Measurements from ENCODE around the gene ACTG1.
A peak's percentile ranks its signal among the peaks of the same experiment; 100 is the strongest.

Gene ACTG1

DNA sequence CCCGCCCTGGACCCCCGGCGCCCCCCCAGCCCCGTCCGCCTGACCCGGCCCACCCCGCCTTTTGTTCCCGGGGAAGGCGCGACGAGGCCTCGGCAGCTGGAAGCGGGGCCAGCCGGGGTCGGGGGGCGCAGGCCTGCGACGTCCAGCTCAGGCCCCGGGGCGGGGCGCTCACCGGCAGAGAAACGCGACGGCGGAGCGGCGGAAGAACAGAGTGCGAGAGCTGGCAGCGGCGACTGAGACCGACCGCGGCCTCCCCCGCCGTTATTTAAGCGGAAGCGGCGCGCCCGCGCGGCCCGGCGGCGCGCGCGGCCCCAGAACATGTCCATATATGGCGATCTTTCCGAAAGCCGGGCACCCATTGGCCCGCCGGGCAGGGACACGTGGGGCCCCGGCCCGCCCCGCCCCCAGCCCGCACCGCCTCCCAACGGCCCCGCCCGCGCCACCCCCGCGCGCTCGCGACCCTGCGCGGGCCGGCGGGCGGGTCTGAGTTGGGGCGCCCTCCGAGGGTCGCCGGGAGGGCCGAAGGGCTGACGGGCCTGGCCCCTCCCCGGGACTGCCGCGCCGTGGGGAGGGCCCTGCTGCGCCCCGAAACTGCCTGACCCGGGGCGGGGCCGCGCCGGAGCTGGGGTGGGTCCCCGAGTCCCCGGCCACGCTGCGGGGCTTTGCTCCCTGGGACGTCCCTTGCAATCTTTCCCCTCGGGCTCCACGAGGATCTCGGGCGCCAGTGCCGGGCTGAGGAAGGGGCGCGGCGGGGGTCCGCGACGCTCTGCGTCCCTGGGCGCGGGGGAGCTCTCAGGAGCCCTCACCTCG, at the start of gene ACTG1:
ACTG1 (minus strand) TSS at position 238 of the 810 bp plus-strand sequence. CDS start 445 bp downstream, outside the sequence.
- peak; percentile 89 for DNase-seq (ENCODE audit: low read depth)

DNA sequence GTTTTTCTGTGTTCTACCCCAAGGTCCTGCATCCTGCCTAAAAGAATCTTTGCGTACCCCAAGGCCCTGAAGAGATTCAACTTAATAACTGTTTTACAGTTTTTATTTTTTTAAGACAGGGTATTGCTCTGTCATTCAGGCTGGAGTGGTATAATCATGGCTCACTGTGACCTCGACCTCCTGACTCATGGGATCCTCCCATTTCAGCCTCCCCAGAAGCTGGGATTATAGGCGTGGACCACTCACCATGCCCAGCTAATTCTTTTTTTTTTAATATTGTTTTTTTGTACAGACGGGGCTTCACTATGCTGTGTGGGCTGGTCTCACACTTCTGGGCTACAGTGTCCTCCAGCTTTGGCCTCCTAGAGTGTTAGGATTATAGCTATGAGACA, 48.9 kb upstream of the ACTG1 start:
- DNase-seq (ENCODE audit: low read depth), result no peak

DNA sequence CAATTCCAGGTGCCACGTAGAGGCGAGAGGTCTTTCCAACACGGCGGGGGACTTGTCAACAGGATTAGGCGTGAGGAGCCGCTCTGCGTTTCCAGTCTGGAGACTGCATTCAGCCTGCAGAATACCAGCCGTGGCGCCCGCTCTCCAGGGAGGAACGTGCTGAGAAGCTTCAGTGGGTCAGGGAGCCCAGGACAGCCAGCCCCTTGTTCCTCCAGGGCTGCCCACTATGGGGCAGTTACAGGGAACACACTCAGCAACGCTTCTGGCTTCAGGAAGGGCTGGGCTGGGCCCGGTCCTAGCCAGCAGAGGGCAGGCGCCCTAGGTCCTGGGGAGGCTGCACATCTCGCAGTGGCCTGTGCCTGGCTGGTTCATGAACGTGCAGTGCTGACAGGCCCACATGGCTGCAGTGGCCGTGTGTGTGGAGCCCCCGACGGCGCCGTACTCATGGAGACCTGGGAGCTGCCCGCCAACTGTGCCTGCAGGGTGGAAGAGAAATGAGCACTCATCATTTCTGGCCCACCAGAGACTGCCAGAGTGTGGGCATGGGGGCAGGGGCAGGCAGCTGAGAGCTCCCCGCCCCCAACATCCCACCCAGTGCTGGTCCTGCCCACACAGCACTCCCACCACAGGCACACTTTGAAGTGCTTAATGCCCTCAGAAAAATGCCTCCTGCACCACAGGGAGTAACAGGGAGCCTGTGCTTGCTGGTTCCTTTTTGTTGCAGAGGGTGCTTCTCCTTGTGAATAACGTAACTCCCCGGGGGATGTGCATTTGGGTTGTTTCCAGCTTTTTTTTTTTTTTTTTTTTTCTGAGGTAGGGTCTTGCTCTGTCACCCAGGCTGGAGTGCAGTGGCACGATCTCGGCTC, 46.6 kb upstream of the ACTG1 start:
- no peak for DNase-seq (ENCODE audit: low read depth)

DNA sequence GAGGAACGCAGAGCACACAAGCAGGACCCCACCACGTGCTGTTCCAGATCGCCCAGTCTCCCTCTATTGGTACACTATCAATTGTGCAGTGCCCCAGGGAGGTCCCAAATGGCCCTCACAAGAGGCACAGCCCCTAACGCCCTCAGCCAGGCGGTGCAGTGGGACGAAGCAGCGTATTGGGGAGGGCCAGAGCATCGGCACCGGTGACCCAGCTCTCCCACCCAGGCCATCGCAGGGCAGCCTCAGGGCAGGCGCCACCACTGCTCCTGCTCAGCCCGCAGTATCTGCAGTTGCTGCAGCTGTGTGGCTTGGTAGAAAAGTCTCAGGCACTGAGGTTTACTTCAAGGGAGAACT, 45.5 kb upstream of the ACTG1 start:
- DNase-seq (ENCODE audit: low read depth), result no peak

DNA sequence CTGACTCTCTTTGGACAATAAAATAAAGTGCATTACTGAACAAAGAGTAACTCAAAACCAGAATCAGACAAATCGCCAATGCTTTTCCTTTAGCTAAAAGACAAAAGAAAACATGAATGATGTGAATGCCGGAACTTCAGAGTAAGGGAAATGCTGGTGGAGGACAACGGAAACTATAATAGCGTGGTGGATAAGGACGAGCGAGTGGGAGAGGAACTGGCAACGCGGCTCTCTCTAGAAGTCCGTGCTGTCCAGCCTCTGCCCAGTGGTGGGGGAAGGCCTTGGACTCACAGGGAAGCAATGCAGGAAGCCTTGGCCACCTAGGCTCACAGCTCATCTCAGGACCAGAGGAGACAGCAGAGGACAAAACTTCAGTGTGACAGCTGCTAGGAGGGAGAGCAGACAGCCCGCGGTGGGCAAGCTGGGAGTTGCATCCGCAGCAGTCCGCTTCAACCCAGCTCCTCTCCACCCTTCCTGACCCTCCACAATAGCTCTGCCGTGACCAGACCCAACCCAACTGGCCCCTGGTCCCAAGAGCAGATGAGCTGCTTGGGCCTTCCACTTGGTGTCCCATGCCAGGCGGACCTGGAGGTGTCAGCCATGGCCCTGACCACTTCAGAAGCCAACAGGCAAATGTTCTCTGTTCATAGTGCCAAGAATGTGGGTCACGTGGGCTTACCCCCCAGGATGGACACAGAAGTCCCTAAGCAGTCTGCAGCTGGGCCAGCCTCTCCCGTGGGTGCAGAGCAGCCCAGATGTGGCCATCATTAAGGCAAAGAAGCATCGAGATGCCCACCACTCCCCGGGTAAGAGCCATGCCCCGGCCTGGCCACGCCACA, 44.9 kb upstream of the ACTG1 start:
- DNase-seq (ENCODE audit: low read depth), result no peak

DNA sequence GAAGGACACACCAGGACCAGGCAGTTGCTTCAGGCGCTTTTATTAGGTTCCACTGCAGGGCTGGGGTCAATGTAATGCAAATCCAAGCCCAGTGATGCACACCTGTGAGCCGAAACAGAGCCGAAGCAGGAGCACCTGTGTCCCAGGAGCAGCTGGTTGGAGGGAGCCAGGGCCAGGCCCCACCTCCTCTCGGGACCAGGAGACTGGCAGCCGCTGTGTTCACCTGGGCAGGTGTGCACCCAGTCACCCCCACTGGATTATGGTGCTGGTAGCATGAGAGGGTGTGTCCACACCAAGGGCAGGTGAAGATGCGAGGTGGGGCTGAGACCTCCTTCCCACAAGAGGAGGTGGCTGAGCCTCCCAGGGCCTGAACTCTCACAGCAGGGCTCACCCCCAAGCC, 44.3 kb upstream of the ACTG1 start:
- no peak for DNase-seq (ENCODE audit: low read depth)

DNA sequence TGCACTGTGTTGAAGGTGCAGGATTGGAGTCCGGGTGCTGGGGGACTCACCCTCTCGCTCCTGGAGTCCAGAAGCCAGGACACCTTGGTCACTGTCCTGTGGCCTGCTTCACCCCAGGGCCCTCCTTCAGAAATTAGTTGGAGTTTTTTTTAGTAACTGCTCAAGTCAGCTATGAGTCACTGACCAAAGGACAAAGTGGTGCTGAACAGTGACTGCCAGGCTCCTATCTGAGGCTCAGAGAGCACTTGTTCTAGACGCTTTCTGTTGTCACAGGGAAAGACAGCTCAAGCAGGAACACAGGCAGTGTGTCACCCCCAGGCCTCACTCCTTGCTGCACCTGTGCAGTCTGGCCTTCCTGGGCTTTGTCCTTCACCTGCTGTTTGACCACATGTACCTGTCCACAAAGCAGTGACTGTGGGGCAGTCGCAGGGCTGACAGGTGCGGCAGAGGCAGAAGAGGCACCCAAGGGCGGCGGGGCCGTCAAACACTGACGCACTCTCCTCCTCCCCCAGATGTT, 43.6 kb upstream of the ACTG1 start:
- no peak for DNase-seq (ENCODE audit: low read depth)

DNA sequence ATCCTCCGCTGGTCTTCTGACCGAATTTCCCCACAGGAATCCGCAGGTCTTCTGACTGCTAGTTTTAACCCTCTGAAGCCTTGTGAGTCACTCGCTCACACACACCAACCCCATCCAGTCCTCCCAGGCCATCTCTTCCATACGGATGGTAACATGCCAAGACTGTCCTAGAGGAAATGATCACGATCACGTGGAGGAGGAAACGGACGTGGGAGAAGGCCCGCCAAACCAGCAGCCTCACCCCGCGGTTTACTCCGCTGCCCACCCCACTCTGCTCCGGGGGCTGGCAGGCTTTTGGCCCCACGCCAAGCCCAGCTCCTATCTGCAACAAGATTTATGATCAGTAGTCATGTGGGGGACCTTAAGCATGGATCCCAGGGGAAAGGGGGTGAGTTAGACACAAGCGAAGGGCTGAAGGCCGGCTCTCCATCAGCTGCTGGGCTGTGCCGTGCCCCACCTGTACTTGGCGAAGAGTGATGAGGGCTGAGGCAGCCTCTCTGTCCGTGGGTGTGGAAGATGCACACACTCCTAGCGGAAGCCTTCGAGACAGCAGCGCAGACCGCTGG, 41.1 kb upstream of the ACTG1 start:
- DNase-seq (ENCODE audit: low read depth), result no peak

DNA sequence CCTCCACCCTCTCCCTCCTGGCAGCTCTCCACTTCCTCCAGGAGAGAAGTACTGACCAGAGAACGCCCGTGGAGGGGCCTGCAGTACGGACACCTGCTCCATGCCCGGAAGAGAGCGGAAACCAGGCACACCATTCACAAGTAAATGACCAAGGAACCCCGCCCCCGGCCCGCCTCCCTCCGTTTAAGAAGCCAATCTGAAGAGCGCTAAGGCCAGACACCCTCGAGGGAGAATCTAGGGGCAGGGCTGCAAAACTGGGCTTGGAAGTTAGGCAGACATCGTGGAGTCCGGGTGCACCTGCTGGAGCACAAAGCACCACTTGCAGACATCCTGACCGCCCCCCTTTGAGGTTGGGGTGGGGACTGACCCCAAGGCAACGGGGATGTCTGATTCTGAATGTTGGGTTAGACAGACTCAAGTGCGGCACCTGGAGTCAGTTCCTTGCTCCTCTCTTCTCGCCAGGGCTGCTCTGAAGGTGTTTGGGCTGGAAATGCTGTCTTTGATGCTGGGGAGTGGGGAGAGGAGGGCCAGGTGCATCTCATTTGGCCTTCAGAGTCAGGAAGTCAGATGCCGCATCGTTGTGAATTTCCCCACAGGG, 40.5 kb upstream of the ACTG1 start:
- peak; percentile 64 for DNase-seq (ENCODE audit: low read depth)

DNA sequence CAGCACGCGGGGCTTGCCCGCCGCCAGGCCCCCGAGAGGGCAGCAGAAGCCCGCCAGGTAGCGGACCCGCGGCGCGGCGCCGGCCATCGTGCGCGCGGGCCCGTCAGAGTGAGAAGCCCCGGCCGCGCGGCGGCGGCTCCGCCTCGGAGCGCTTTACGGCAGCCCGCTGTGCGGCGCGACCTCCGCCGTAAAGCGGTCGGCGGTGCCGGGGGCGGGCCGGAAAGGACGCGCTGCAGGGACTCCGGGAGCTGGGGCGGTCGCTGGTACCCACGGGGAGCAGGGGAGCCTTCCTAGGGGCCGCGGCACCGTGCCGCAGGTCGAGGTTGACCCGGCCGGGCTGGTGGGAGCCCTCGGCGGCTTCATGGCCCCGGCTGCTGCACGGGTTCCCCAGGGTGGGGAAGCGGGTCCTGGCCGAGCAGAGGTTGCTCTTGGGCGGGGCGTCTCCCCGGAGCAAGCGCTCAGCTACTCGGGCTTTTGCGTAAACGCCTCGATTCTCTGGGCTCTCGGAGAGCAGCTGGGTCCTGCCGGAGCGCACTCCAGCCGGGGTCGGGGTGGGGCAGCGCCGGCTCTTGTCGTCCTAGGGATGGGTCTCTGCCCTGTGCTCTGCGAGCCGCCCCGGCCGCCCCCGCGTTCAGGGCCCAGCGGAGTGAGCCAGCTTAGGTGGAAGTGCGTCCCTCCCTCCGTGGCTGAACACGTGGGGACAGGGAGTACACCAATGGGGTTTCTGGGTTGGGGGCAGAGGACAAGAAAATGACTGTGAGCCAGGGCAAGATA, 39.8 kb upstream of the ACTG1 start, which contains the start of gene FAAP100:
FAAP100 (minus strand) TSS at position 110 of the 774 bp plus-strand sequence; CDS start at position 87, 23 bp downstream.
- peak; percentile 67 for DNase-seq (ENCODE audit: low read depth)

DNA sequence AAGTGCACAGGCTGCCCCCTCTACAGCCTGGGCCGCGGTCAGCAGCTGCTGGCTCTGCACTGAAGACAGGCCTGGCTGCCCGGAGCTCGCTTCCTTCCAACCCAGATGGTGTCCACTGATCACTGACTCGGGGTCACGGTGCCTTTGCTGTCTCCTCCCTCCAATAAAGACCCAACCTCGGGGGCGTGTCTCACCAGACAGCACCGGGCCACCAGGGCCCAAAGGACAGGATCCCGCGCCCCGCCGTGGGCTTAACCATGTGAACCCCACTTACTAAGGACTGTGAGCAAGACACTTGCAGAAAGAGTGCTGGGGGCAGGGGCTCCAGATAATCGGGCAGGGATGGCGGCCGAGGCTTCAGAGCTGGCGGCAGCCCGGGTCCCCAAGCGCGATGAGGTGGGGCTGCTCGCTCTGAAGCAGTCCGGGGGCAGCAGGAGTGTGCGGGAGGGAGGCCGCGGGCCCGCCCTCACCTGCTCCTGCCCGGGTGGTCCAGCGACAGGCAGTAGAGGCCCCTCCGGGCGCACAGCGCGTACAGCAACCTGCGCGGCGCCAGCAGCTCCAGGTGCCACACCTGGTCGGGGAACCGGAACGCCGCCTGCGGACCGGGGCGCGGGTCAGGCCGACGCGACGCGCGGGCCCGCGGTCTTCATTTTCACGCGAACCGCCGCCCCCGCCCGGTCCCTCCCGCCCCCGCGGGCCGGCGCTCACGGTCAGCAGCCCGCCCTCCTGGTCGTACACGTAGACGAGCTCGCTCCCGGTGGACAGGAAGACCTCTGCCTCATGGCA, 39.1 kb upstream of the ACTG1 start:
- DNase-seq (ENCODE audit: low read depth), result no peak

DNA sequence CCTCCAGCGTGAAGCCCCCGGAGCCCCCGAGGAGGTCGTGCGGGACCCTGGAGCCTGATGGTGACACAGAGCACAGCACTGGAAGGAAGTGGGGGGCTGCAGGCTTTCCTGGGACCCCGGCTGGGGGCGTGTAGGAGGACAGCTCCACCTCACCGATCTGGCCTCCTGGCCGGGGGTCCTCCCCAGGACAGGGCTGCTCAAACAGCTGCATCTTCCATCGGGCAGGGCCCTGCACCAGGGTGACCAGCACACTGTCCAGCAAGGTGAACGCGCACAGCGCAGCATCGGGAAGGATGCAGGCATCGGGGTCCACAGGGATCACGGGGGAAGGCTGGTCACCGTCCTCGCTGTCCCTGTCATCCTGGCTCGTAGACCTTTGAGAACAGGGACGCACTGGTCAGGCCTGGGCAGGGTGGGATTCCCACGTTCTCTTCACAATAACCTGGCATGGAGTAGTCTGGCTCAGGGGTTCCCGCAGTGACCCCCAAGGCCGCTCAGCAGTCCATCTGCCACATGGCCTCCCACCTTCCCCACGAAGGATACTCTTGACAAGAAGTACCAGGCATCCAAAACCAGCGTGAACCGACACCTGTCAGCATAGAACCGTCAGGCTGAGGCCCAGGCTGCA, 38.3 kb upstream of the ACTG1 start:
- no peak for DNase-seq (ENCODE audit: low read depth)

DNA sequence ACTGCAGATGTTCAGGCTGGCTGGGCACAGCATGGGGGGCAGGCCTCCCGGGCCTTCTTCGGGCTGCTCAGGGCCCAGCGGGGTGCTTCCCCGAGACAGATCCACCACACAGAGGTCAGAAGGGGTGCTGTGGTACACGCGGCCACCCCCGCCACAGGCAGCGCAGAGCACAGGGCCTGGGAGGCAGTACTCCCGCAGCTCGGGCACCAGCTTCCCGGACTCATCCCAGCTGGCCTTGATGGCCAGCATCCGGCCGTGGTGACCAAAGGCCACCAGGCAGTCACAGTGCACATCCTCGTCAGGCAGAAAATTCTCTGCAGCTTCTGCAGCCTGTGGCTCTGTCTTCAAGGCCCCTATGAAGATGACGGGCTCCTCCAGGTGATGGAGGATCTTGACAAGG, 37.7 kb upstream of the ACTG1 start:
- no peak for DNase-seq (ENCODE audit: low read depth)

DNA sequence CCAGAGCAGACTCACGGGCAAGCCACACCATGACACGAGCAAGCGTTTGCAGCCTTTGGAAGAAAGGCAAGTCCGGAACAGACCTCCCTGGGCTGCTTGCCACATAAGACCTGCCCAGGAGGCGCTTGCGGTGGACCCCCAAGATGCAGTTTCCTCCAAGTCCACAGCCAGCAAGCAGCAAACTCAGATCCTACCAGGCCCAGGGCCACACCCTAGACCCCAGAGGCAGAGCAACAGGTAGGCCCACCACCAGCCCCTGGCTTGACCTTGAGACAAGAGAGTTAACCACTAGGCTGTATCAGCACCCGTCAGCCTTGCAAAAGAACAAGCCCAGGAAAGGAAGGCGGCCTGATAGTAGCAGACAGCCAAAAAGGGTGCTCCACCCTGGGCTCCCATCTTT, 37.2 kb upstream of the ACTG1 start:
- DNase-seq (ENCODE audit: low read depth), result no peak

DNA sequence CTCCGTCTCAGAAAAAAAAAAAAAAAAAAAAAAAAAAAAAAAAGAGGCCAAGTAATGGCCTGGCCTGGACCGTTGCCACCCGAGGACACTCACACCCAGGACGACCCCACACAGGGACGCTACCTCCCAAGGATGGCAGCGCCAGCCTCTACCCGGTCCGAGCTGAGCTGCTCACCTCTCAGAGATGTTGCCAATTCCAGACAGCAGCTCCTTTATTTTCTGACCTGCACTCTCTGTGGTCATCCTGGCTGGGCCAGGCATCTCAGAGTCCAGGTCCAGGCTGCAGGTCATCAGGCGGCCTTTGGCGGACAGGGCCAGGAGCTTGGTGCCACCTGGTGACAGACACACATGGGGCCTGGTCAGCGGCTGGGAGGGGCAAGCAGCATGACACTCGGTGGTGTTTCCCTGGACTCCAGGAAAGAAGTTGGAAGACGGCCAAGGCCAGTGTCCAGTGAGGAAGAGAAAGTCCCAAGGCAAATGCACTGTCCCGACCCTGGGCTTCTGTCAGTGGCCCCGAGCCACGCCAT, 36.5 kb upstream of the ACTG1 start:
- no peak for DNase-seq (ENCODE audit: low read depth)

DNA sequence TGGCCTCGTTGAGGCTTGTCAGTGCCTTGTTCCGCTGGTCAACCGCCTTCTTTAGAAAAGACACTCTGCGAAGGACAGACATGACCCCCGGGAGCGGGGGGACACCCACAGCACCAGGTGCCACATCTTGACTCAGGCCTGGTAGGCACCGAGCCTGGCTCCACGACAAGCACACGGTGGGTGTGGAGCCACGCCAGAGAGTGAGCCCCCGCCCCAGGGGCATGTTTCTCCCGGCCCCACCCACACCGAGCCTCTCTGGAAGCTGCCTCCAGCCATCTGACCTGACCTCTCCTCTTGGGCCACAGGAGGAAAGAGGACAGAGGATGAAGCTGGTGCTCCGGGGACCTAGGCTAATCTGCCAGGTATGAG, 35.0 kb upstream of the ACTG1 start:
- DNase-seq (ENCODE audit: low read depth), result no peak

DNA sequence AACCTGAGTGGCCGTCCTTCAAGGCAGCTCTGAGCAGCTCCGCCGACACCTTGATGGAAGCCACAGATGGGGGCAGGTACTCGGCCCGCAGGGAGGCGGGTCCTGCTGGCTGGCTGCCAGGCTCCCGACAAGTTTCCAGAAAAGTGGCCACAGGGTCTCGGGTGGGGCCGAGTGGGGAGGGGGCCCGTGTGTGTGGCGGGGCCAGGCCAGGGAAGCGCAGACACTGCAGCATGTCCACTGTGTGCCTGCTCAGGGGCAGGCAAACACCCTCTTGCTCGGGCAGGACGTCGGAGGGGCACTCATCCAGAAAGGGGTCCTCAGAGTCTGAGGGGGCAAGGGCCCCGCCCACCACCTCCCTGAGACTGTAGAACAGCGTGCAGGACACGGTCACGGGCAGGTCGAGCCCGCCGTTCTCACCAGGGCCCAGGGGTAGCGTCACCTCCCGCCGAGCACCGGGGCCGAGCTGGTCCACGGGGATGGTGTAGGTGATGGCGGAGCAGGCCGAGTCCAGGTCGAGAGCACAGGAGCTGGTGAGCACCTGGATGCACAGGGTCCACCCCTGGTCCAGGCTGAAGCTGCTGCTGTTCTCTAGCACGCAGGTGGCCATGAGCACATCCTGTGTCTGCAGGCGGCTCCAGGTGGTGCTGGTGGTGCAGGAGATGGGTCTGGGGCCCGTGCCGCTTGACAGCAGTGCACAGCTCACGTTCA, 34.5 kb upstream of the ACTG1 start:
- no peak for DNase-seq (ENCODE audit: low read depth)

All from activated T-cell treated with anti-CD3 and anti-CD28 coated beads for 1 hour (primary cell).